ENCODE data around the gene GPR3.

GRCh38 chr1:27360159-27361043 is 32.0 kb upstream of the GPR3 start:
- TF ChIP-seq CTCF (conservative IDR thresholded peaks at IDR 0.05; ENCODE audit: low read length) (no peak), EZH2phosphoT487 (IDR thresholded peaks at IDR 0.05; ENCODE audit: borderline replicate concordance) (no peak)
